GM21360 (cell line): ENCODE data around the gene TEX35.
A peak's percentile ranks its signal among the peaks of the same experiment; 100 is the strongest.

ENCODE experiments used
- ATAC-seq: cut with Tn5 transposase; IDR thresholded peaks from one replicate; pipeline ENCODE4 v1.9.1; 2021; ENCODE audit warnings: mild to moderate bottlenecking, moderate library complexity; ENCODE audit not compliant: unreplicated experiment

TEX35 gene

DNA sequence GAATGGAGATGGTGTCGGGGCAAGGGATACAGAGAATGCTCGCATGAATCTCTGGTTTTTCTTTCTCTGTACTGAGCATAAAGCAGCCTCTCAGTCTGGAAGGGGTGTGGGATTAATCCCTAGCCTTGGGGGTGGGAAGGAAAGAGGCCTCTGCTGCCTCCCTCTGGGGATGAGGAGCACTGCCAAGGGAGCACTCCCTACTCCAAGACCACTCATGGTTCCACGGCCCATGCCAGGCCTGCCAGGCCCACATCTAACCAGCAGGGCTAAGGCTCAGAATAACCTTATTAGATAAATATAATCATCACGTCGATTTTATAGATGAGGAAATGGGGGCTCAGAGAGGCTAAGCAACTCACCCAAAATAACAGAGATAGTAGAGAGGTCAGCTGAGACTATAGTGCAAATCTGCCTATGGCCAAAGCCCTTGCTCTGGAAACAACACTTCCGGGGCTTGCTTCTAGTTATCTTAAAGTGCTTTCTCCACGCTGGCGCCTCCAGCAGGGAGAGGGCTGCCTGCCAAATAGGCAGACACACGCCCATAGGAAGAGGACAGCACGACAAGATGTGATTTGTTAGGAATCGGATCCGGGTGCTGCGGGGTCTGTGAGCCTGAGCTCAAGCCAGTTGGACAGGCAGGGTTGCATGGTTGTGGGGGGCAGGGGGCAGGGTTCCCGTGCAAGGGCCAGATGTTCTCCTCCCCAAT lies 522 bp downstream of the TEX35 start:
- no peak for ATAC-seq

- ATAC-seq = no peak
Observed at GRCh38 chr1:178516110-178516509, 3.2 kb downstream of the TEX35 start.

- ATAC-seq = no peak
Observed at GRCh38 chr1:178518894-178519293, 6.0 kb downstream of the TEX35 start.

DNA sequence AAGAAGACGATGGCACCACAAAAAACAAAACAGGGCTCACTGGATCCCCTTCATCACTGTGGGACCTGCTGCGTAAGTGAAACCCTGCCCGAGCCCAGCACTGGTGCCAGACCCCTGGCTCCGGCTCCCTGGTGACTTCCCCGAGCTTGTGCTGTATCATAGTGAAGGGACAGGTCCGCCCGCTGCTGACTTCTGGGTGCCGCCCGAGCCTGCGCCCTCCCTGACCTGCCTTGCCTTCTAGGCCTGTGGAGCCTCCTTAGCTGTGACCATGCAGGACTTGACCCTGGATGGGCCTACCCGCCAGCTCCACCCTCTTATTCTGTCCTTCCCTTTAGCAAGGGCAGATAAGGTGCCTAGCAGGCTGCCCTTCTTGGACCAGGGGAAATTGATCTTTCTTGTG lies 7.9 kb downstream of the TEX35 start:
- no peak for ATAC-seq

DNA sequence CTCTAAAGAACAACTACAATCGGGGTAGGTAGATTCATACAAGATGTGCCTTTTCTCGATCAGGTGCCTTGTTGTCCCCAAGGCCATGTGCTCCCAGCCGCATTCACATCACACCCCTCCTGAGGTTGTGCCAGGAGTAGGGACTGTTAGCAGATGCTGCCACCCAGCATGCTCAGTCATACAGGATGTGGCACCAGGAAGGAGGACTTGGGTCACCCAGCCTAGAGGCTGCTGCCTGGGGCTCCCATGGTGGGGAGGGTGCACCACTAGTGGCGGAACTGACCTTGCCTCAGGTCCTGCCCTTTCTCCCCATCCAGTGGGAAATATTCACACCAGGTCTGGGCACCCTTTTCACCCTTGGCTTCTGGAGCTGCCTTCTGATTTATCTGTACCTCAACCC lies 8.3 kb downstream of the TEX35 start:
- no peak for ATAC-seq

DNA sequence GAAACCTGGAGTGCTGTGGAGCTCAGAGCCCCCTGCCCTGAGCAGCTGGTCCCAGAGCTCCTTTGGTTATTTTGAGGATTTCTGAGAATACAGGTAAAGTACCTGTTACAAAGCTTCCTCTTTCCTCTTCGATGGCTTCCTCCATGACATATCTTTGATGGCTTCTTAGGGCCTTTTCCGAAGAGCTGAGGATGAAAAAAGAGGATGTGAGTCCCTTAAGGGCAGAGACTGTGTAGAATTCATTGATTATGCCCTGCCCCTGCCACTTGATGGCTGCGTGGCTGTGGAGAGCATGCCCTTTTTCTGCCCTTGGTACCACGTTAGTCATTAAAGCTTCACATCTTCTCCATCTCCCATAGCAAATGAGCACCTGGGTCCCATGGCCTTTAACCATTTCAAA lies 14.2 kb downstream of the TEX35 start:
- ATAC-seq = no peak

GRCh38 chr1:178528228-178528952 lies 15.5 kb downstream of the TEX35 start:
- ATAC-seq = no peak

DNA sequence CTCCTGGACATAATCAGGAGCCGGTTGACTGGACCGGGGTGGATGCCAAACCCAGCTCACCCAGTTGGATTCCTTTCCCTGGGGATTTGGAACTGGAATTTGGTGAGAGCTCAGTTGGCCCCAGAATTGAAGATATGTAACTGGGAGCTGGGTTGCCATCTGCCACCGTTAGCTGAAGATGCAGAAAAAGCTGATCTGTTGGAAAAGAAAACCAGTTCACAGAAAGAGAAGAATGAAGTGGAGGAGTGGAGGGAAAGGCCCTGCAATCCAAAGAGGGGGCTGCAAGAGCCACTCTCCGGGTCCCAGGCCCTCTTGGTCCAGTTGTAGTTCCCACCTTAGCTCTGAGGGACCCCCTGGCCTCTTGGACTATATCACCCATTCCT lies 16.0 kb downstream of the TEX35 start:
- no peak for ATAC-seq

GRCh38 chr1:178529364-178530036 lies 16.6 kb downstream of the TEX35 start:
- no peak for ATAC-seq

- ATAC-seq = no peak
Observed at GRCh38 chr1:178530037-178530402, 17.1 kb downstream of the TEX35 start.

DNA sequence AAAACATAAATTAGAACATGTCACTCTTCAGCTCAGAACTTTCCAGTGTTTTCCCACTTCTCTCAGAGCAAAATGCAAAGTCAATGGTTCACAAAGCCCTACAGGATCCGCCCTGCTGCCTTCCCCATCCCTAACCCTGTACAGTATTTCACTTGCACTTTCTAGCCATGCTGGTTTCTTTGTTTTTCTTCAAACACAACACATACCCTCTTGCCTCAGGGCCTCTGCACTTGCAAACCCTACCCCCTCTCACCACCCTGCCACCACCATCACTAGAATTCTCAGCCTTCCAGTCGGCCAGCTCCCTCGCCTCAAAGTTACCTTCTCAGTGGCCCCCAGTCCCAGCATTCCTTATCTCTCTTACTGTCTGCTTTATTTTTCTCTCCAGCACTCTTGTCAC lies 17.6 kb downstream of the TEX35 start:
- no peak for ATAC-seq

- no peak for ATAC-seq
Observed at GRCh38 chr1:178531887-178532286, 19.0 kb downstream of the TEX35 start.

GRCh38 chr1:178532392-178532791 lies 19.5 kb downstream of the TEX35 start:
- ATAC-seq = peak; percentile 88

DNA sequence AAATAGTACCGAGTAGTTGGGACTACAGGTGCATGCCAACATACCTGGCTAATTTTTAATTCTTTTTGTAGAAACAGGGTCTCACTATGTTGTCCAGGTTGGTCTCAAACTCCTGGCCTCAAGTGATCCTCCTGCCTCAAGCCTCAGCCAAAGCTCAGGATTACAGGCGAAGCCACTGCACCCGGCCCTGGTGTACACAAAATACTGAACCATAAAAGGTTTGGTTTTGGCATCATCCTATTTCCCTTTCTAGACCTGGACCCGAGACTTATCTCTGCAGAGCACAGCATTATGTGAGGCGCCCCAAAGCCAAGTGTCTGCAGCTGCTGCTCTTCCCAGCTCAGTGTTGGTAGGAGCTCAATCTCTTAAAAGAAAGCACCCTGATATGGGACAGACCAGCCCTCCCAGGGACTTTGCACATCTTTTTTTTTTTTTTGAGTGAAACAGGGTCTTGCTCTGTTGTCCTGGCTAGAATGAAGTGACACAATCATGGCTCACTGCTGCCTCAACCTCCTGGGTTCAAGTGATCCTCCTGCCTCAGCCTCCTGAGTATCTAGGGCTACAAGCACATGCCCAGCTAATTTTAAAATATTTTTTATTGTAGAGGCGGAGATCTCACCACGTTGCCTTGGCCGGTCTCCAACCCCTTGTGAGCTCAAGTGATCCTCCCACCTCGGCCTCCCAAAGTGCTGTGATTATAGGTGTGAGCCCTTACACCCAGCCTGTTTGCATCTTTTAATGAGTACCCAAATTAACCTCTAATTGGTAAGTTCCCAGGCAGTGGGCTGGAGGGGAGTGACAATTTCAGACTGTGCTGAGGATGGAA lies 20.4 kb downstream of the TEX35 start:
- no peak for ATAC-seq

DNA sequence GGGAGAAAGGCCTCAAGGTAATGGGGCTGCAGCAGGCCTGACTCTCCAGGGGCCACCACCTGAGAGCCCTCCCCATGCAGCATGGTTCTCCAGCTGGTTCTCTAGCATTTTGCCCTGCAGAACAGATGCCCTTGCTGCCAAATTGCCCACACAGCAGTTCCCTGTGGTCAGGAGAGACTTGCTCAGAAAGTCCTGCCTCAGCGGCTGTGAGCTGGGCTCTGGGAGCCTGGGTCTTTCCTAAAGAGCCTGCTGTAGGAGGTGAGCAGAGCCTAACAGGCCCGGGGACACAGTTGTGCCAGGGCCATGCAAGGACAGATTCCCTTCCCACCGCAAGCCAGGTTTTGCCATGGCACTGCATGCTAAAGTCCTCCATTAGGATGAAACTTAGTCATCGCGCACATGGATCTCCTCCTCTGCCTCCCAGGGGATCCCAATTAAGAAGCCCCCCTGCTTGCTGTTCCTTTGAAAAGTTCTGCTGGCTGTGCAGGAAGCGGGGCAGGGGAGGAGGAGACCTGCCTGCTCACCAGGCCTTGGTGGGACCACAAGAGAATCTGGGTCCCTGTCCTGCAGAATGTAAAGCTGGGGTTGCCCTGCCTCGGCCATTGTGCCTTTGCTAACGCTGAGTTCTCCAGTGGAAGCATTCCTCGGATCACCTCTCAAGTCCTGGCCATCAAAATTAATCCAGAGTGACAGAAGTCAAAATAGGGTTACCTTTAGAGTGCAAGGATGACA lies 21.4 kb downstream of the TEX35 start:
- ATAC-seq = no peak

DNA sequence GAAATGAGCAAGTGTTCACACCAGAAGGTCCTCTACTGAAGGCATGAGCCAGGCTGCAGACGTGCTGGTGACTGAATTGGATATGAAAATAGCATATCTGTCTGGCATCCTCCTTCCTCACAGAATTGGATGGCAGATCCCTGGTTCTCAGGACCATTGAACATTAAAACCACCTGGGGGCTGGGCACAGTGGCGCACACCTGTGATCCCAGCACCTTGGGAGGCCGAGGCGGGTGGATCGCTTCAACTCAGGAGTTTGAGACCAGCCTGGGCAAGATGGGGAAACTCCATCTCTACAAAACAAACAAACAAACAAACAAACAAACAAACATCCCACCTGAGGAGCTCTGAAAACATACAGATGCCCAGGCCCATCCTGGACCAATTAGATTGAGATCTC lies 23.4 kb downstream of the TEX35 start:
- ATAC-seq = no peak

DNA sequence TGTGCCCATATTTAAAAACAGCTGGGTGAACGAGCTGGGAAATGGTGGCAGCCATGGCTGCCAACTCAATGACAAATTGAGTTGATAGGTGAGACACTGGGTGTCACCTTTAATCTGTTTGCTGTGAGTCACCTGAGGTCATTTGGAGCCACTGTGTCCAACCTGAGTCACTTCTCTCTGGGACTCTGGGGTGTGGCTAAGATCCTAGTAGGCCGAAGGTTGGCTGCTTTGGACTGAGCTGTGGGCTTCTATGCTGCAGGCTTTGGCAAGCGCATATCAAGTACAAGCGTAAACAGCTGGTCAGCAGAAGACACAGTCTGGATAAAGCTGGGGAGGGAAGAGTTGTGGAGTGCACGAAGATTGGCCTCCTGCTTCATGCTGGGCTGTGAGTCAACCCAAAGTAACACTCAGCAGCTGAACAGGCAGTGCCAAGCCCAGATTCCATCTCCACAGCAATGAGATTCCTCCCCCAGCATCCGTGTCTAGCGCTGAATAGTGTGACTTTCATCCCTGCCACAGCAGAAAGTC lies 24.0 kb downstream of the TEX35 start:
- no peak for ATAC-seq

DNA sequence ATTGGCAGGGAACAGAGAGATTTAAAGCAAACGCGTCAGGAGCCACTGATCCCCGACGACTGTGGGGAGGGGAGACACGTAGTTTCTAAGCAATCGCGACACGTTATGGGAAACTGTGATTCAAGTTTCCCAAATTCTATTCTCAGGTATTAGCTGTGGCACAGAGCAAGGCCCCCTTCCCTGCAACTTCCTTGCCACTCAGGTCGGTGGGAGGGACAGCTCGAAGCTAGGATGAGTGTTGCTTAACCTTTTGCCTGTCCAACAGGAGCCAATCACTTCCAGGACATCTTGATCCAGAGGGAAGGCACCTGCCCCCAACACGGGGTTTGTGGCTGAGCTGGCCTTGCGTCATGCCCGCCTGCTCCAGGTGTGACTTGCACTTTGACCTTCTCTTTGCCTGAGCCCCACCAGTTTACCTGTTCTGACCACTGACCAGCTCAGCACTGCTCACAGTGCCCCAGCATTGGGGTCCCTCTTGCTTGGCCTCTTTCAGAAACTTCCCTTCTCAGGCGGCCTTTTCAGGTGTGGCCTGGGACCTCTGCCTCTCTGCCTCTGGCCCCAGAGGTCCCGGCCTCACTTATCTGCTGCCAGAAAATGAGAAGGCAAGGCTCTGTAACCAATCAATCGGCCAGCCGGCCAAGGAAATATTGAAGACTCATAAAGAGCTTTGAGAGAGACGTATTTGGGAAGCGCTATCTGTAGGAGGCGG lies 24.6 kb downstream of the TEX35 start:
- ATAC-seq = no peak

GRCh38 chr1:178538192-178538916 lies 25.4 kb downstream of the TEX35 start:
- ATAC-seq = no peak
